ENCODE measurements around the gene ZFTA. TPM values are rescaled to one million over a fixed set of nuclear protein-coding genes. Genes with fewer than 3 reads are reported as not detected.

ZFTA gene
- polyA plus RNA-seq, 3 donors: 1.2 TPM; not detected in 2

GRCh38 chr11:63805844-63806415 is 37.4 kb upstream of the ZFTA start:
- no peak overlapping the region for H3K9ac ChIP-seq (ENCODE audit: insufficient read depth, low read length, poor library complexity, severe bottlenecking)
- Mint-ChIP-seq H3K27ac (peak overlapping the region in 1 of 7 donors; percentile 80), H3K36me3 (no peaks in the 10 kb centered on the region), H3K4me1 (peaks cover 5% of the 10 kb centered on the region), H3K4me3 (no peak overlapping the region), H3K27me3 (ENCODE audit: low read depth in 3 of 3) (peaks cover 1 to 4% (median 3%) of the 10 kb centered on the region in 3 donors), H3K9me3 (peaks cover 0 to 2% (median 0%) of the 10 kb centered on the region in 7 donors)
- H3K27ac ChIP-seq (ENCODE audit: low read depth in 1 of 2, low read length in 2 of 2): no peak overlapping the region
- intact Hi-C loops (cut with micrococcal nuclease): no loop called here
- H3K79me2 ChIP-seq (ENCODE audit: insufficient read depth, low read length): no peaks in the 10 kb centered on the region
- no peak for DNase-seq
- no peak overlapping the region for H2AFZ ChIP-seq (ENCODE audit: insufficient read depth, low read depth, low read length, poor library complexity, severe bottlenecking)
- no peaks in the 10 kb centered on the region for H3K4me1 ChIP-seq (ENCODE audit: control insufficient read depth in 1 of 2, insufficient read depth in 2 of 2, low read length in 2 of 2)
- TF ChIP-seq, protein P1, sequence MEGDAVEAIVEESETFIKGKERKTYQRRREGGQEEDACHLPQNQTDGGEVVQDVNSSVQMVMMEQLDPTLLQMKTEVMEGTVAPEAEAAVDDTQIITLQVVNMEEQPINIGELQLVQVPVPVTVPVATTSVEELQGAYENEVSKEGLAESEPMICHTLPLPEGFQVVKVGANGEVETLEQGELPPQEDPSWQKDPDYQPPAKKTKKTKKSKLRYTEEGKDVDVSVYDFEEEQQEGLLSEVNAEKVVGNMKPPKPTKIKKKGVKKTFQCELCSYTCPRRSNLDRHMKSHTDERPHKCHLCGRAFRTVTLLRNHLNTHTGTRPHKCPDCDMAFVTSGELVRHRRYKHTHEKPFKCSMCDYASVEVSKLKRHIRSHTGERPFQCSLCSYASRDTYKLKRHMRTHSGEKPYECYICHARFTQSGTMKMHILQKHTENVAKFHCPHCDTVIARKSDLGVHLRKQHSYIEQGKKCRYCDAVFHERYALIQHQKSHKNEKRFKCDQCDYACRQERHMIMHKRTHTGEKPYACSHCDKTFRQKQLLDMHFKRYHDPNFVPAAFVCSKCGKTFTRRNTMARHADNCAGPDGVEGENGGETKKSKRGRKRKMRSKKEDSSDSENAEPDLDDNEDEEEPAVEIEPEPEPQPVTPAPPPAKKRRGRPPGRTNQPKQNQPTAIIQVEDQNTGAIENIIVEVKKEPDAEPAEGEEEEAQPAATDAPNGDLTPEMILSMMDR (IDR thresholded peaks at IDR 0.05): no peak
- no peaks in the 10 kb centered on the region for H3K9me3 ChIP-seq (replicated peaks in 1 of 2; ENCODE audit: control insufficient read depth in 1 of 2, insufficient read depth in 1 of 2, low read length in 2 of 2)
- no peaks in the 10 kb centered on the region for H3K36me3 ChIP-seq (replicated peaks in 1 of 2; ENCODE audit: control insufficient read depth in 1 of 2, insufficient read depth in 2 of 2, low read length in 2 of 2)
- no peak overlapping the region for H3K4me2 ChIP-seq (replicated peaks; ENCODE audit: extremely low read depth, low read length, poor library complexity, severe bottlenecking)
- 100% methylated on average over 4 of the region's 9 CpGs for WGBS (ENCODE audit: insufficient coverage)
- no peaks in the 10 kb centered on the region for H4K20me1 ChIP-seq (ENCODE audit: insufficient read depth, low read length)
- H3K27me3 ChIP-seq (ENCODE audit: control insufficient read depth in 2 of 2, insufficient read depth in 2 of 2, low read length in 2 of 2): no peaks in the 10 kb centered on the region
- no peak overlapping the region for H3K4me3 ChIP-seq (replicated peaks in 1 of 3; ENCODE audit: low read depth in 2 of 3, low read length in 3 of 3)

- Histone ChIP-seq H3K36me3 (replicated peaks in 1 of 2; ENCODE audit: control insufficient read depth in 1 of 2, insufficient read depth in 2 of 2, low read length in 2 of 2) (no peaks in the 10 kb centered on the region), H3K9ac (ENCODE audit: insufficient read depth, low read length, poor library complexity, severe bottlenecking) (no peak overlapping the region), H3K27me3 (ENCODE audit: control insufficient read depth in 2 of 2, insufficient read depth in 2 of 2, low read length in 2 of 2) (no peaks in the 10 kb centered on the region), H3K79me2 (ENCODE audit: insufficient read depth, low read length) (no peaks in the 10 kb centered on the region), H3K4me3 (replicated peaks in 1 of 3; ENCODE audit: low read depth in 2 of 3, low read length in 3 of 3) (no peak overlapping the region), H4K20me1 (ENCODE audit: insufficient read depth, low read length) (no peaks in the 10 kb centered on the region), H3K4me2 (replicated peaks; ENCODE audit: extremely low read depth, low read length, poor library complexity, severe bottlenecking) (no peak overlapping the region), H3K4me1 (ENCODE audit: control insufficient read depth in 1 of 2, insufficient read depth in 2 of 2, low read length in 2 of 2) (no peaks in the 10 kb centered on the region), H2AFZ (ENCODE audit: insufficient read depth, low read depth, low read length, poor library complexity, severe bottlenecking) (no peak overlapping the region), H3K27ac (ENCODE audit: low read depth in 1 of 2, low read length in 2 of 2) (no peak overlapping the region), H3K9me3 (replicated peaks in 1 of 2; ENCODE audit: control insufficient read depth in 1 of 2, insufficient read depth in 1 of 2, low read length in 2 of 2) (no peaks in the 10 kb centered on the region)
- Mint-ChIP-seq H3K9me3 (peaks cover 0 to 2% (median 0%) of the 10 kb centered on the region in 7 donors), H3K27ac (no peak overlapping the region), H3K4me1 (peaks cover 3% of the 10 kb centered on the region), H3K4me3 (no peak overlapping the region), H3K36me3 (no peaks in the 10 kb centered on the region), H3K27me3 (ENCODE audit: low read depth in 3 of 3) (peaks cover 1 to 10% (median 5%) of the 10 kb centered on the region in 3 donors)
- intact Hi-C loops (cut with micrococcal nuclease): no loop called here
- TF ChIP-seq, protein P1 (IDR thresholded peaks at IDR 0.05): no peak
- WGBS (ENCODE audit: insufficient coverage): 86% methylated on average over 1 of the region's 6 CpGs
- DNase-seq: no peak
These were observed 35.7 kb upstream of the ZFTA start for GRCh38 chr11:63804259-63804658.

All from CD14-positive monocyte (primary cell).